ACC112 (cell line): ENCODE results near the gene LRRC3.

ENCODE experiments used
- H2AFZ ChIP-seq: fragments of 200-600 bp; sonication (generic); one replicate; pipeline ENCODE4 v1.6.0; 2017; ENCODE audit warnings: antibody characterized with exemption, low read length; ENCODE audit not compliant: unreplicated experiment
- H3K27ac ChIP-seq: fragments of 200-600 bp; sonication (generic); 2 replicates; pipeline ENCODE4 v1.5.1; 2014; ENCODE audit warnings: low read depth, mild to moderate bottlenecking, antibody characterized with exemption, low read length, moderate library complexity
- H3K27me3 ChIP-seq: fragments of 200-600 bp; sonication (generic); 2 replicates; pipeline ENCODE4 v1.6.1; 2014; ENCODE audit warnings: mild to moderate bottlenecking, antibody characterized with exemption, low read length, moderate library complexity, mixed read lengths; ENCODE audit not compliant: insufficient read depth
- H3K36me3 ChIP-seq: fragments of 200-600 bp; sonication (generic); 2 replicates; pipeline ENCODE4 v1.6.1; 2016; ENCODE audit warnings: mild to moderate bottlenecking, antibody characterized with exemption, low read length, moderate library complexity, mixed read lengths; ENCODE audit not compliant: insufficient read depth
- H3K4me1 ChIP-seq: fragments of 200-600 bp; sonication (generic); one replicate; pipeline ENCODE4 v1.6.1; 2016; ENCODE audit warnings: low read length, mixed read lengths; ENCODE audit not compliant: insufficient read depth, unreplicated experiment, control insufficient read depth
- H3K4me3 ChIP-seq: fragments of 200-600 bp; sonication (generic); 2 replicates; pipeline ENCODE4 v1.5.1; 2014; ENCODE audit warnings: mild to moderate bottlenecking, low read depth, low read length
- H3K79me2 ChIP-seq: fragments of 200-600 bp; sonication (generic); one replicate; pipeline ENCODE4 v1.6.0; 2016; ENCODE audit warnings: low read length; ENCODE audit not compliant: control insufficient read depth, unreplicated experiment, insufficient read depth

Gene LRRC3

DNA sequence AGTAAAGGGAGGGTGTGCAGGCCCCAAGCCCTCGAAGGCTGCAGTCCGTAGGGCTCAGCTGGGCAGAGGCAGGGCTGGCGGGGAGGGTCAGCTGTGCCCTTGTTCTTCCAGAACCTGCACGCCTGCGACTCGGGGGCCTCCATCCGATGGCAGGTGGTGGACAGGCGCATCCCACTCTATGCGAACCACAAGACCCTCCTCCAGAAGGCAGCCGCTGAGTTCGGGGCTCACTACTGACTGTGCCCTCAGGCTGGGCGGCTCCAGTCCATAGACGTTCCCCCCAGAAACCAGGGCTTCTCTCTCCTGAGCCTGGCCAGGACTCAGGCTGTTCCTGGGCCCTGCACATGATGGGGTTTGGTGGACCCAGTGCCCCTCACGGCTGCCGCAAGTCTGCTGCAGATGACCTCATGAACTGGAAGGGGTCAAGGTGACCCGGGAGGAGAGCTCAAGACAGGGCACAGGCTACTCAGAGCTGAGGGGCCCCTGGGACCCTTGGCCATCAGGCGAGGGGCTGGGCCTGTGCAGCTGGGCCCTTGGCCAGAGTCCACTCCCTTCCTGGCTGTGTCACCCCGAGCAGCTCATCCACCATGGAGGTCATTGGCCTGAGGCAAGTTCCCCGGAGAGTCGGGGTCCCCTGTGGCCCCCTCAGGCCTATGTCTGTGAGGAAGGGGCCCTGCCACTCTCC, 13.6 kb upstream of the LRRC3 start:
- no peak overlapping the region for H3K4me3 ChIP-seq
- H3K27ac ChIP-seq: no peak overlapping the region
- no peaks in the 10 kb centered on the region for H3K4me1 ChIP-seq
- no peak overlapping the region for H2AFZ ChIP-seq
- H3K79me2 ChIP-seq: no peaks in the 10 kb centered on the region
- no peaks in the 10 kb centered on the region for H3K36me3 ChIP-seq
- H3K27me3 ChIP-seq: peaks cover 13% of the 10 kb centered on the region

DNA sequence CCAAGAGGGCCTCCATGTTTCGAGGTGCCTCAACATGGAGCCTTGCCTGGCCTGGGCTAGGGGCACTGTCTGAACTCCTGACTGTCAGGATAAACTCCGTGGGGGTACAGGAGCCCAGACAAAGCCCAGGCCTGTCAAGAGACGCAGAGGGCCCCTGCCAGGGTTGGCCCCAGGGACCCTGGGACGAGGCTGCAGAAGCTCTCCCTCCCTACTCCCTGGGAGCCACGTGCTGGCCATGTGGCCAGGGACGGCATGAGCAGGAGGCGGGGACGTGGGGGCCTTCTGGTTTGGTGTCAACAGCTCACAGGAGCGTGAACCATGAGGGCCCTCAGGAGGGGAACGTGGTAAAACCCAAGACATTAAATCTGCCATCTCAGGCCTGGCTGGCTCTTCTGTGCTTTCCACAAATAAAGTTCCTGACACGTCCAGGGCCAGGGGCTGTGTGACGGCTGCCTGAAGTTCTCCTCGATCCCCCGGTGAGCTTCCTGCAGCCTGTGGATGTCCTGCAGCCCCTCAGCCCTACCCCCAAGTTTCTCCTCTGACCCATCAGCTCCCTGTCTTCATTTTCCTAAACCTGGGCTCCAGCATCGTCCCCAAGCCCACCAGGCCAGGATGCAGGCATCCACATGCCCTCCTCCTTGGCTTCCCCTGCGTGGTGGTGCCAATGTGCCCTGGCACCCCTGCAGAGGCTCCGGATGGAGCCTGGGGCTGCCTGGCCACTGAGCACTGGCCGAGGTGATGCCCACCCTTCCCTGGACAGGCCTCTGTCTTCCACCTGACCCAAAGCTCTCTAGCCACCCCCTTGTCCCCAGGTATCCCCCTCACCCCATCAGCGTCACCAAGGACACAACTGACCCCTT, 12.8 kb upstream of the LRRC3 start:
- Histone ChIP-seq H3K27me3 (peaks cover 21% of the 10 kb centered on the region), H3K36me3 (no peaks in the 10 kb centered on the region), H3K4me3 (no peak overlapping the region), H3K27ac (no peak overlapping the region), H2AFZ (no peak overlapping the region), H3K4me1 (no peaks in the 10 kb centered on the region), H3K79me2 (no peaks in the 10 kb centered on the region)

DNA sequence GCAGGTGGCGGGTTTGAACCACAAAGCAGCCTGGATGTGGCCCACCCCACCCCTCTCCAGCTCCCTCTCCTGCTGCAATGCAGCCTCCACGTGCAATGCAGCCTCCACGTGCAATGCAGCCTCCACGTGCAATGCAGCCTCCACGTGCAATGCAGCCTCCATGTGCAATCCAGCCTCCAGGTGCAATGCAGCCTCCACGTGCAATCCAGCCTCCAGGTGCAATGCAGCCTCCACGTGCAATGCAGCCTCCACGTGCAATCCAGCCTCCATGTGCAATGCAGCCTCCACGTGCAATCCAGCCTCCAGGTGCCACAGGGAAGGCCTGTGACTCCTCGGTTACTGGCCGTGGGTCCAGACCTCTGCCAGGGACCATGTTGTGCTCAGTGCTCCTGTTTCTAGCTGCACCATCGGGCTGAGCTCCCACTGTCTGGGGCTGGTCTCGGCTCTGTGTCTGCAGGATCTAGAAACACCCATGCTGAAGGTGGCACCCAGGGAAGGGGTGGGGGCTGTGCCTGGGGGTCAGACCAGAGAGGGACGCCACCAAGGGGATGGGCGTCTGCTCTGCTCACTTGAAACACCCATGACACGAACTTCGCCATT, 11.9 kb upstream of the LRRC3 start:
- H3K27me3 ChIP-seq: peaks cover 29% of the 10 kb centered on the region
- H3K4me1 ChIP-seq: no peaks in the 10 kb centered on the region
- H2AFZ ChIP-seq: no peak overlapping the region
- H3K79me2 ChIP-seq: no peaks in the 10 kb centered on the region
- no peak overlapping the region for H3K4me3 ChIP-seq
- no peaks in the 10 kb centered on the region for H3K36me3 ChIP-seq
- no peak overlapping the region for H3K27ac ChIP-seq

DNA sequence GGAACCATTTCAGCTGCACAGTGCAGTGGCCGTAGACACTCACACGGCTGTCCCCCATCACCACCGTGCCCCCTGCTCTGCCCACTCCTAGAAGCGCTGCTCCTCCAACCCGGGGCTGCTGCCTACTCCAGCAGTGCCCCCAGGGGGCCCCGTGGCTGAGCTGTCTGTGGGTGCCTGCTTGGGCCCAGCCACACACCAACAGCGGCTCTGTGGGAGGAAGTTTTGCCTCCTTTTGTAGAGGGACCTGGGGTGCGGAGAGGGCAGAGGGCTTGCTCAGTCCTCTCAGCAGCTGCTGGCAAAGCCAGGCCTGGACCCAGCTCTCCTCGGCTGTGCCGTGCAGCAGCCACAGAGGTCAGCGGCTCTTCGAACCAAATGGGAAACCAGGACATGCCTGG, 11.4 kb upstream of the LRRC3 start:
- Histone ChIP-seq H3K4me3 (no peak overlapping the region), H3K4me1 (no peaks in the 10 kb centered on the region), H2AFZ (no peak overlapping the region), H3K36me3 (no peaks in the 10 kb centered on the region), H3K27me3 (peaks cover 34% of the 10 kb centered on the region), H3K79me2 (no peaks in the 10 kb centered on the region), H3K27ac (no peak overlapping the region)

DNA sequence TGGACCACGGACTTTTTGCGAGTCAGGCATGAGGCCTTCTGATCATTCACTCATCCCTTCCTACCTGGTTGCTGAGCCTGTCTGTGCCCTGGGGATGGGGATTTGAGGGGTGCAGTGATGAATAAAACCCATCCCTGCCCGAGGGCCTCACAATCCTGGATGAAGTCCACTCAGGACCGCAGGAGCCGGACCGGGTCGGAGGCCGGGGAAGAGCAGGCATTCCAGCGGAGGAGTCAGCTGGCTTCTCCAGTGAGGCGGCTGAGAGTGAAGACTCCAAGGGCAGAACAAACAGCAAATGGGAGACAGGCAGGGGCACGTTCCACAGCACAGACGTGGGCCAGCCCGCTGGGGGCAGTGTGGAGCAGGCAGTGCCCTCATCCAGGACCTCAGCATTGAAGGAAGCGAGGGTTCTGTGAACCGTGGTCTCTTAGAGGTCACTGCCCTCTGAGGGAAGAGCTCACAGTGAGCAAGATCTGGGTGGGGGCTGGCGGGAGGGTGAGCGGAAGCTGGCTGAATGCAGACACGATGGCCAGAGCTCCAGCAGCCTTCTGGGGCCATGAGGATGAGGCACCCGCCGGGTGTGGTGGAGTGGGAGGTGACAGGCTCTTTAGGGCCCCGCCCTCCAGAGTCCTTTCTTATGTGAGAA, 10.9 kb upstream of the LRRC3 start:
- Histone ChIP-seq H3K4me3 (no peak overlapping the region), H3K27me3 (peaks cover 39% of the 10 kb centered on the region), H3K36me3 (no peaks in the 10 kb centered on the region)

DNA sequence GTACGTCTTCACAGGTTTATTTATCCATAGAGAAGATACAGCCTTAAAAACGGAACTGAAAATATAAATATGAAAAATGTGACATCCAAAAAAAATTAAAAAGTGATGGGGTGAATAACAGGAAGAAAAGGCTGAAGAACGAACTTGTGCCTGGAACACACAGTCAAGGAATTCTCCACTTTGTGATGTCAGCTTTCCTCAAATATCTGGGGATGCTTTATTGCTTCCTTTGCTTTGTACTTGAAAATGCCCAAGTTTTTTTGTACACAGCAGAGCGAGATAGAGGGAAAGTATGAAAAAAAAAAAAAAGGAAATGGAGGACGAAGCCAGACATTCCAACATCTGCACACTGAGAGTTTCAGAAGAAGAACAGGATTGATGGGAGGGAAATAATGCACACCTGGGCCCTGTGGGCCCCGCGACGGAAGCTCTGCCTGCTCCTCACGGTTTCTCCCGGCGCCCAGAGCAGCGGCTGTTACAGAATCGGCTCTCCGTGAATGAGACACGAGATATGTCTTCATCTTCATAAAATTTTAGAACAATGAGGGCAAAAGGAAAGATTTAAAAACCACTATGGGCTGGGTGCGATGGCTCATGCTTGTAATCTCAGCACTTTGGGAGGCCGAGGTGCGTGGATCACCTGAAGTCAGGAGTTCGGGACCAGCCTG, 10.0 kb upstream of the LRRC3 start:
- Histone ChIP-seq H3K4me3 (no peak overlapping the region), H3K36me3 (no peaks in the 10 kb centered on the region), H2AFZ (no peak overlapping the region), H3K4me1 (no peaks in the 10 kb centered on the region), H3K79me2 (no peaks in the 10 kb centered on the region), H3K27me3 (peaks cover 47% of the 10 kb centered on the region), H3K27ac (no peak overlapping the region)

More for the DNA sequence above, 10.9 kb upstream of the LRRC3 start:
- Histone ChIP-seq H3K79me2 (no peaks in the 10 kb centered on the region), H3K27ac (no peak overlapping the region), H2AFZ (no peak overlapping the region), H3K4me1 (no peaks in the 10 kb centered on the region)

DNA sequence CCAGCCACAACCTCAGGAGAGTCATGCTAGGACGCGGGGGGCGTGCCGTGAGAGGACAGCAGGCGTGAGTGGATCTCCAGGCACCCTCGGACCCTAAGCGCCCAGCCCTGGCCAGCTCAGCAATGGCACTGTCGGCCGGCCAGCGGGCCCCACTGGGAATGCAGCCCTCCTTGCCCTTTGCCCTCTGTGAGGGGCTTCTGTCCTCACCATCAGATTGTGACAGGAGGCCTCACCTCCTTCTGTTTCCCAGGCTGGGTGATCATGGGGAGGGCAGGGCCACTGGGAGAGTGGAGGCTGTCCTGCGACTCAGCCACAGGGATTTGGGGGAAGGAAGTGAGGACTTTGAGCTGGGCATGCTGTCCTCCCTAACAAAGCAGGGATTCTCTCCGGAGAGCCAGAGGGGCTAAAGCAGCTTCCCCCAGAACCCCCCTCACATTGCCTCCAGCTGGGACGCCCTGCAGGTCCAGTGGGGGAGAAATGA, 6.6 kb upstream of the LRRC3 start:
- no peaks in the 10 kb centered on the region for H3K79me2 ChIP-seq
- H3K36me3 ChIP-seq: no peaks in the 10 kb centered on the region
- no peak overlapping the region for H3K4me3 ChIP-seq
- H3K4me1 ChIP-seq: no peaks in the 10 kb centered on the region
- peaks cover 65% of the 10 kb centered on the region for H3K27me3 ChIP-seq
- H3K27ac ChIP-seq: no peak overlapping the region
- H2AFZ ChIP-seq: no peak overlapping the region

DNA sequence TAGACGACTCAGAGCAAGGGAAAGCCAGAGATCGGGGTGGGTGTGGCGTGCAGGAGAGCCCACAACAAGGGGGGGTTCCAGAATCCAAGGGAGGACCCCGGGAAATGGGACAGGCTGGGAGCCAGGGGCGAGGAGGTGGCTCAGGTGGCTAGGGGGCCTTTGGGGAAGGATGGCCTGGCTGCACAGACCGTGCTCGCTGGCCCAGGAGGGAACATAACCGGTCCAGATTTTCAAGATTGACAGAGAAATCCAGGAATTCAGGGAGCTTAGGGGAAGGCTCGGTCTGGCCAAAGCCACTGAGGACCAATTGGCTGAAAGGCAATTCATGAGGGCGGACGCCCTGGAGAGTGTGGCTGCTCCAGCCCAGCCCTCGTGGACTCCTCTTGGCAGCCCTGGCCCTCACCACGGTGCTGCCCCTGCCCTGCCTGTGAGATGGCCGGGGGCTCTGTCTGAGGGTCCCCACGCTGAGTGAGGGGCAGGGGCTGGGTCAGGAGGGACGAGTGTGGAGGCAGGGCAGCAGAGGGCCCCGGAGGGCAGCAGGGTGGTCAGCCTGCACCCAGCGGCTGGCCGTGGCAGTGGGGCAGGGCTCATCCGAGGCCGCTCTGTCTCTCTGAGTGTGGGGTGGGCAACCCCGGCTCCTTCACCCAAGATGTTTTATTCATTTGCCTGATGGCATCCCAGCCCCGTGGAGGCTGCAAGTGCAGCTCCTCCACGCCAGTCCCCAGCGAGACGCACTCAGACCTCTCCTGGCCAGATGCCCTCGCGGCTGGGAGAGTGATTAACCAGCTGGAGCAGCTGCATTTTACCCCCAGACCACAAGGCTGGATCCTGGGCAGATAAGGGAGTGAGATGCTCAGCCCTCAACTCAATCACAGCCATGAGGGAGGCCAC, 5.6 kb upstream of the LRRC3 start:
- H3K4me3 ChIP-seq: no peak overlapping the region
- no peak overlapping the region for H2AFZ ChIP-seq
- H3K36me3 ChIP-seq: no peaks in the 10 kb centered on the region
- no peaks in the 10 kb centered on the region for H3K4me1 ChIP-seq
- no peaks in the 10 kb centered on the region for H3K79me2 ChIP-seq
- H3K27me3 ChIP-seq: peaks cover 69% of the 10 kb centered on the region
- H3K27ac ChIP-seq: no peak overlapping the region

DNA sequence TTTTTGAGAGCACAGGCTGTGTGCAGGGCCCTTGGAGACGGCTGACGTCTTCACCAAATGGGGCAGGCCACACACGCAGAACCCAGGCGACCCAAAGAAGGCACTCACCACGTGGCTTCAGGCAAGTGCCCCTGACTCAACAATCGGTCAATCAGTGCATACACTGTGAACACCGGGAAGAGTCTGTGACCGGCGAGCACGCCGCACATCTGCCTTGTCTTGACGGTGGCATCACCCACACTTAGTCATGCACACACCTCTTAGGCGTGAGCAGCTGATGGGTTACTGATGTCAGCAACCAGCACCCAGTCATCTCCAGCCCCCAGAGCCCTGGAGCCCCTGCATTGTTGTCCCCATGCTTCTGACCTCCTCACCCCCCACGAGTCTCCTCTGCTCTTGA, 4.9 kb upstream of the LRRC3 start:
- H3K27me3 ChIP-seq: peaks cover 64% of the 10 kb centered on the region
- H3K4me1 ChIP-seq: no peaks in the 10 kb centered on the region
- no peak overlapping the region for H3K27ac ChIP-seq
- no peaks in the 10 kb centered on the region for H3K36me3 ChIP-seq
- no peak overlapping the region for H2AFZ ChIP-seq
- H3K4me3 ChIP-seq: no peak overlapping the region
- no peaks in the 10 kb centered on the region for H3K79me2 ChIP-seq
